Activated CD8-positive, alpha-beta memory T cell treated with anti-CD3 and anti-CD28 coated beads for 24 hours (primary cell): ENCODE results near the gene APOBEC3B.
"Not testable (repeated sequence)": the region's sequence is repeated elsewhere in the genome, so short reads cannot be mapped to it uniquely, and the experiment has no call there.

Experiments used
- DNase-seq: peaks from one replicate; pipeline ENCODE4 v3.0.0-alpha.2; 2020

Gene APOBEC3B

DNA sequence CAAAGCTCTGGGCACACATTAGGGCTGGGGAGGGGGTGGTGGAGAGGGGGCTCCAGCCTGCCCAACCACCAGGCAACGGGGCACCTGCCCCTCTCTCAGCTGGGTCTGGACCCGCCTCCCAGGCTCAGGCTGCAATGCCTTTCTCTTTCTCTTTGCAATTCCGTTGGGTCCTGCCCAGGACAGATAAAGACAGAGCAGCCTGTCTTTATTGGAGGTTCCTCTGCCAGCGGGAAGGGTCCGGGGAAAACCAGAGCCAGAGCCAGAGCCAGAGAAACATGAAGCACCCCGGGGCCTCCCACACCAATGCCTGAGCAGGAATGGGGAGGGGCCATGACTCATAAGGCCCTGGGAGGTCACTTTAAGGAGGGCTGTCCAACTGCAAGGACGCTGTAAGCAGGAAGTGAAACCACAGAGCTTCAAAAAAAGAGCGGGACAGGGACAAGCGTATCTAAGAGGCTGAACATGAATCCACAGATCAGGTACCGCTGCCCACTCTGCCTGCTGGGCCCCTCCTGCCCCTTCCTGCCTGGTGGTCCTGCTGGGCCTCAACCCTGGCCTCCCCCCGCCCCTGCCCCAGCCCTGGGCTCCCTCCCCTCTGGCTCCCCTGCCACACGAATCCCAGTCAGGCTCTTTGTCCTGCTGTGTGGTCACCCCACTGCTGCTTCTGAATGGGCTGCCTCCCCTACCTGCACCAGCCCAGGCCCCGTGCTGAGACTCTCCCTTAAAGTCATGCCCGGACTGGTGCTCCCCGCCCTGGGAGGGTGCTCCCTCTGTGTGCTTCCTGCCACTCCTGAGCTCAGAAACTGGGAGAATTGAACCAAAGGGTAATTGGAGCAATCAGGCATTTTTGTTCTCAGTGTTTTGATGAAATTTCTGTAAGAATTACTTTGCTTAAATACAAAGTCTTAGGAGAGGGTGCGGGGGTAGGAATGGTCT, at the start of gene APOBEC3B:
TSS of gene APOBEC3B (plus strand) at position 356 of the 936 bp plus-strand sequence. CDS start at position 463, 107 bp downstream.
- peak; percentile 84 for DNase-seq

DNA sequence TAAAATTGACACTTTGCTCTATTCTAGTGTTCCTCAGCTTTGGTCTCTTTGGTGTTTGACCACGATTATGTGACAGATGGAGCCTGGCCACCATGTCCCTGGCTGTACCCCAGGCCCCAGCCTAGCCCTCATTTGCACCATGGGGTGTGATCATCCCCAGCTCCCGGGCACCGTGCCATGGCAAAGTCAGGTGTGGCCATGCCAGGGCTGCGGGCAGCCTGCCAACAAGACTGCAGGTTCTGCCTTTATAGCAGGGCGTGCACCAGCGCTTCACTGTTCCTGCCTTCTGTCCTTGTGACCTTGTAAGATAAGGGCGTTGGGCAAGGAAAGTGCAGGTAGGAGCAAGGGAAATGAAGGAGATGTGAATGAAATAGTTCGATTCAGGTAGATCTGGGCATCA, 47.1 kb upstream of the APOBEC3B start:
- DNase-seq: peak; percentile 35

DNA sequence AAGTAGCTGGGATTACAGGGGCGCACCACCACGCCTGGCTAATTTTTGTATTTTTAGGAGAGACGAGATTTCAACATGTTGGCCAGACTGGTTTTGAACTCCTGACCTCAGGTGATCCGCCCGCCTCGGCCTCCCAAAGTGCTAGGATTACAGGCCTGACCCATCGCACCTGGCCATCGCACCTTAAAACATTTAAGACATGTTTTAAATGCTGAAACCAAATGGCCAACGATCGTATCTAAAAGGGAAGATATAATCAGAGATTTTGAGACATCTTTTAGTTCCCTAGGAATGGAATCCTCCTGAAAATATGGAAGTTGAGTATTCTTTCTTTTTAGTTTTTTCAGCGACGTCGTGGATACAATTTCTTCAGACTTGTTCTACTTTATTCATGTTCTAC, 46.5 kb upstream of the APOBEC3B start:
- DNase-seq: peak; percentile 24

DNA sequence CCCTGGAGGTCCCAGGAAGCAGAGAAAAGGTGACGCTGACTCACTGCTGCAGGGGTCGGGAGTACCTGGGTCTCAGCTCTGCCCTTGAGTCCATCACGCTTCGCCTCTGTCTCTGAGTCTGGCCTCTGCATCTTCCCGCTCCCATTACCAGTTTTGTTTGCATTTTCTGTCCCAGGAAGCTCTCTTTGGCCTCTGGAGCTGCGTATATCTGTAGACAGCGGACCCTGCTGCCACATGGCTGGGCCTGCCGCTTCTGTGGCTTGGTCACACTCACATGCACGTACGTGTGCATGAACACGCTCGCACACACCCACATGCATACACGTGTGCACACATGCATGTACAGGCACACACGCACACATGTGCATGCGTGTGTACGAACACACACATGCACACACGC, 45.6 kb upstream of the APOBEC3B start:
- DNase-seq: peak; percentile 49

DNA sequence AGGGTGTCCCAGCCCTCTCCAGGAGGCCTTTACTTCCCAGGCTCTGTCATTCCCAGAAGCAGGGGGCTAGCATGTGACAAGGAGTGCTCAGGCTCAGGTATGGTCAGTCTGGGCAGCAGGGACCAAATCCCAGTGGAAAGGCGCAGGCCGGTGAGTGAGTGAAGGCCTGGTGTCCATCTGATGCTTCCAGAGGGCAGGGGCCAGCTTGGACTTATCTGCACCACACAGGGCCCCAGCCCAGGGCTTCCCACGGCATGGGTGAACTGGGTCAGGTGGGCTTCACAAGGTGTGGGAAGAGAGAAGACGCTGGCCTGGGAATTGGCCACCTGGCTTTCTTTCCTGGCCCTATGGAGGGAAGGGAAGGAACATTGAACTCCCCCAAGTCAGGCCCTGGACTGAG, 45.1 kb upstream of the APOBEC3B start:
- DNase-seq: peak; percentile 53

DNA sequence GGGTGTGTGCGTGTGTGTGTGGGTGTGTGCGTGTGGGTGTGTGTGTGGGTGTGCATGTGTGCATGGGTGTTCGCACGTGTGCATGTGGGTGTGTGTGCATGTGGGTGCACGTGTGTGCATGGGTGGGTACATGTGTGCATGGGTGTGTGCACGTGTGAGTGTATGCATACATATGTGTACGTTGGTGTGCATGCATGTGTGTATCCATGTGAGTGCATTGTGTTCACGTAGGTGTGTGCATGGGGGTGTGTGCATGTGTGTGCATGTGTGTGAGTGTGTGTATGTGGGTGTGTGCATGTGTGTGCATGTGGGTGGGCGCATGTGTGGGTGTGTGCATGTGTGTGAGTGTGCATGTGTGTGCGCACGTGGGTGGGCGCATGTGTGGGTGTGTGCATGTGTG, 44.6 kb upstream of the APOBEC3B start:
- peak; percentile 42 for DNase-seq

DNA sequence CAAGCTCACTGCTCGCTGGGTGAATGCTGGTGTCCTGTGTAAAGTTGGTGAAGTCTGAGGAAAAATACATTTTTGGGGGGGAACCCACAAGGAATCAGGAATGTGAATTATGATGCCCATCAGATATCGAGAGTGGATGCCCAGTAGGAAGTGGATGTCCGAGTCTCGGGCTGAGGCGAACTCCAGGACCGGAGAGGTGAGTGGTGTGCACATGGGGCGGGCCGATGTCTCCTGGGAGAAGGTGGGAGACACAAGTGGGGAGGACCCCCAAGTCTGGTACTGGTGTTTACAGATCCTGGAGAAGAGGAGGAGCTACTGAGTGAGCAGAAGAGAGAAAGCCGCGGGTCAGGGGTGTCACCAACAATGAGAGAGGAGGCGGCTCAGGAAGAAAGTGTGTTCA, 43.9 kb upstream of the APOBEC3B start:
- peak; percentile 53 for DNase-seq

DNA sequence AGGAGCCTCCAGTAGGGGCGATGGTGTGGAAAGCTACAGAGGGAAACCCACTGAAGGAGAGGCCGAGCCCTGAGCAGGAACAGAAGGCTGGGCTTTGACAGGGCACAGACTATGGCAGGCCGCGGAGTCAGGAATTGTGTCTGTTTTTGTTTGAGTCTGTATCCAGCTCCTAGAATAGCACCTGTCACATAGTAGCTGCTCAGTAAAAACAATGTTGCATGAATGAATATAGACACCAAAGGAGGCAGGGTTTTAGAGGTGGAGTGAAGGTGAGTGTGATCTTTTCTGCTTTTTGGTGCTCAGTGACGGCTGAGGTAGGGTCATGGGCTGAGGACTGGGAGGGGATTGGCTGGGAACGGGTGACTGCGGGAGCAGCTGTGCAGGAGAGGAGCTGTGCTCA, 43.2 kb upstream of the APOBEC3B start:
- peak; percentile 46 for DNase-seq

DNA sequence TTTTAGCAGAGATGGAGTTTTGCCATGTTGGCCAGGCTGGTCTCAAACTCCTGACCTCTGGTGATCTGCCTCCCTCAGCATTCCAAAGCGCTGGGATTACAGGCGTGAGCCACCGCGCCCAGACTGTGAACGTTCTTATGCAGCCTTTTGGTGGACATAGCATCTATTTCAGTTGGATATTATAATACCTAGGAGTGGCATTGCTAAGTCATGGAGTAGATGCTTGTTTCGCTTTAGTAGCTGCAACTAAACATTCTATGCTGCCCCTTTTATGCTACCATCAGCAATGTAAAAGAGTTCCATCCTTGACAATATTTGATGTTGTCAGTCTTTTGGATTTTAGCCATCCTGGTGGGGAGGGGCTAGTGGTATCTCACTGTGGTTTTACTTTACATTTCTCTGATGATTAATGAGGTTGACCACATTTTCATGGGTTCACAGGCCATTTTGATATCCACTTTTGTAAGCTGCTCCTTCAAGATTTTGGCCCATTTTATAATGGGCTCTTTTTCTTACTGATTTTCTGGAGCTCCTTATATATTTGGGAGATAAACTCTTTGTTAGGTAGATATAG, 41.2 kb upstream of the APOBEC3B start:
- peak; percentile 47 for DNase-seq

DNA sequence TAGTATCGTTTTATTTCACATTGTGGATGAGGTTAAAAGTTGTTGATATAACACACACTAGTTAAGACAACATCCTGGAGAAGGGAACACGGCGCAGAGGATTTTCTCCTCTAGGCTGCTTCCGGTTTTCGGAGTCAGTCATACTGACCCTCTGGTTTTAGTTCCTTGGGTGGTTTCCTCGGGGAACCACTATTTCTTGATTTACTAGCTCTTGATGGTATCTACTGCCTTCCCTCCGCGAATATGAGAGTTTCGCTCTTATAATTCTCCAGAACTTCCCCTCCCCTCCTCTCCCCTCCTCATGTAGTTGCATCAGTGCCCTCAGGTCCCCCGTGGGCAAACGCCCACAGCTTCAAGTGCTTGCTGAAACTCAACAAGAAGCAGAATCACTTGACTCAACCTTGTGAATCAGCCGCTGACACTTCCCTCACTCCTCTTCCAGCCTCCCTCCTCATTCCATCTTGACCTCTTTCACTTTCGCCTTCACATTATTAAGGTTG, 40.6 kb upstream of the APOBEC3B start:
- DNase-seq: peak; percentile 81

DNA sequence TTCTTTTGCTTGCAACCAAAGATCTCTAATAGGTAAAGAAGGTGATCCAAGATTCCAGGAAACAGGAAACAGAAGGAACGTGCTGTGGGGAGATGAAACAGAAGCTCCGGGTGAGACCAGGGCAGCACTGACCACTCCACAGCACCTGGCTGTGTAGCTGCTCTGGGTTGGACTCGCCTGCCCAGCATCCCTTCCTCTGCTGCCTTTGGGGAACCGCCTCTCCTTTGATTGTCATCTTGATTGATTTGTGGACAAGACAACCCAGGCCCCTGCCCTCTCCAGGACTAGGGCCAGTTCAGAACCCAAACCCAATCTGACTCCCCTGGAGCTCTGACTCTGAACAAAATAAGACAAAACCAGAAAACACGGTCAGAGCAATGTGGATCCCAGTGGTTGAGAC, 39.4 kb upstream of the APOBEC3B start:
- DNase-seq: peak; percentile 55

DNA sequence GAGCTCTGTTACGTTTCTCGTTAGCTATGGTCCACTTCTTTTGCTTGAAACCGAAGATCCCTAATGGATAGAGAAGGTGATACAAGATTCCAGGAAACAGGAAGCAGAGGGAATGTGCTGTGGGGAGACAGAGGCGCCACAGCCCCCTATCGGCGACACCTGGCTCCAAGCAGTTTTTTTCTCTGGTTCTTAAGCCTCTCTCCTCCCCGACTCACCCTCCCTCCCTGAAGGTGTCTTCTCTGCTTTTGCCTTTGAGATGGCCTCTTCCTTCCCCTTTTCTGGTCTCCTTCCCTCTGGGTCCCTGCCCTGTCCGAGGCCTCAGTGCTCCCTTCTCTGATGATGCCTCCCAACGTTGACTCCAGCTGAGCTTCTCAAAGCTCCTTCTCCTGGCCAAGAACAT, 38.9 kb upstream of the APOBEC3B start:
- DNase-seq: peak; percentile 59

DNA sequence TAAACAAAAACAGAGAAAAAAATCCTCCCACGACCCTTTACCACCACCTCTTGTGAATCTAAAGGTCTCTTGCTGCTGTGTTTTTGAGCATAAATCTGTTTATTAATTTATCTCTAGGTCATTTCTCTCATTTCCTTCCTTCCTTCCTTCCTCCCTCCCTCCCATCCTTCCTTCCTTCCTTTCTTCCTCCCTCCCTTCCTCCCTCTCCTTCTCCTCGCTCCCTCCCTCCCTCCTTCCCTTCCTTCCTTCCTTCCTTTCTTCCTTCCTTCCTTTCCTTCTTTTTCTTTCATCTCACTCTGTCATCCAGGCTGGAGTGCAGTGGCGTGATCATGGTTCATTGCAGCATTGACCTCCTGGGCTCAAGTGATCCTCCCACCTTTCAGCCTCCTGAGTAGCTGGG, 38.3 kb upstream of the APOBEC3B start:
- DNase-seq: no peak

DNA sequence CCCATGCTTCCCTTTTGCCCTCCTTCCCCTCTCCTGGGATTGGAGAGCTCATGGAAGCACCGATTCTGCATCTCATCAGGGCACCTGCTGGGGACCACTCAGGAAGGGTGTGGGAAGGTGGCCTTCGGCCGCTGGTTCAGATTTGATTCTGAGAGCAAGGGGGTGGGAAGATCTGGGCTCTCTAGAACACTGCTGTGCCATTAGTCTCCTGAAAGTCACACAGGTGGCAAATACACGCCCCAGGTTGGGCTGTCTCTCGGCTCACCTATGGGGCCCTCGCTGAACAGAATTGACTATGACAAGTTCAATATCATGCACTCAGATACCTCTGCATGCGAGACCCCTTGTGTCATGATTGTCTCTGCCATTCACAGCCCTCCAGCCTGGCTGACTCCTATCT, 37.5 kb upstream of the APOBEC3B start:
- DNase-seq: no peak

DNA sequence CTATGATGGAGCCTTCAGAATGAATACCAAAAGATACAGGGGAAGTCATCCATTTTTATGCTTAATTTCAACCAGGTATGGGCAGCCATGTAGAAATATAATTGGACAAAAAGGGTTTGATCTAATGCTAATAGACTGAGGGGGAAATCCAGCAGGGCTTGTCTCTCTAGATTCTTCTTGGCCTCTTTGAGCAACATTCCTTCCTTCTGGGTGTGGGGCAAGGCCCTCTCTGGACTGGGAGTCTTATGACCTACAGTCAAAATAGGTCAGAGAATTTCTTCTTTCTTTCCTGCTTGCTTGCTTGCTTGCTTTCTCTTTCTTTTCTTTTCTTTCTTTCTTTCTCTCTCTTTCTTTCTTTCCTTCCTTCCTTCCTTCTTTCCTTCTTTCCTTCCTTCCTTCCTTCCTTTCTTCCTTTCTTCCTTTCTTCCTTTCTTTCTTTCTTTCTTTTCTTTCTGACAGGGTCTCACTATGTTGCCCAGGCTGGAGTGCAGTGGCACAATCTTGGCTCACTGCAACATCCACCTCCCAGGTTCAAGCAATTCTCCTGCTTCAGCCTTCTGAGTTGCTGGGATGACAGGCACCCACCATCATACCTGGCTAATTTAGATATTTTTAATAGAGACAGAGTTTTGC, 36.3 kb upstream of the APOBEC3B start:
- DNase-seq: not testable (repeated sequence)

DNA sequence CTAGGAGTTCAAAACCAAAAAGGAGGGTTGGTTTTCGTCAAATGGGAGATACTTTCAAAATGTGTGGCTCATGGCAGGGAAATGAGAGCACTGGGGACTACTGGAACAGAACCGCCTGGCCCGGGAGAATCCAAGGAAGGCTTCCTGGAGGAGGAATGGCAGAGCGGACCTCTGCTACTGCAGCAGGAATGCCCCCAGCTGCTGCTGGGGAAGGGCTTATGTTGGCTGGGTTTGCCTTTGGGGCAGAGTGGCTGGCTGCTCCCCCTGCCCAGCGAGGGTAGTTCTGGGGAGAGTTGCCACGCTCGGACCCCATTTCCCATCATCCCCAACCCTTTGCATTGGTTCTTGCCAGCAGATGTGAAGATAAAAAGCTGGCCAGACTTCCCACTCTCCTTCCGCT, 35.4 kb upstream of the APOBEC3B start:
- DNase-seq: peak; percentile 49

DNA sequence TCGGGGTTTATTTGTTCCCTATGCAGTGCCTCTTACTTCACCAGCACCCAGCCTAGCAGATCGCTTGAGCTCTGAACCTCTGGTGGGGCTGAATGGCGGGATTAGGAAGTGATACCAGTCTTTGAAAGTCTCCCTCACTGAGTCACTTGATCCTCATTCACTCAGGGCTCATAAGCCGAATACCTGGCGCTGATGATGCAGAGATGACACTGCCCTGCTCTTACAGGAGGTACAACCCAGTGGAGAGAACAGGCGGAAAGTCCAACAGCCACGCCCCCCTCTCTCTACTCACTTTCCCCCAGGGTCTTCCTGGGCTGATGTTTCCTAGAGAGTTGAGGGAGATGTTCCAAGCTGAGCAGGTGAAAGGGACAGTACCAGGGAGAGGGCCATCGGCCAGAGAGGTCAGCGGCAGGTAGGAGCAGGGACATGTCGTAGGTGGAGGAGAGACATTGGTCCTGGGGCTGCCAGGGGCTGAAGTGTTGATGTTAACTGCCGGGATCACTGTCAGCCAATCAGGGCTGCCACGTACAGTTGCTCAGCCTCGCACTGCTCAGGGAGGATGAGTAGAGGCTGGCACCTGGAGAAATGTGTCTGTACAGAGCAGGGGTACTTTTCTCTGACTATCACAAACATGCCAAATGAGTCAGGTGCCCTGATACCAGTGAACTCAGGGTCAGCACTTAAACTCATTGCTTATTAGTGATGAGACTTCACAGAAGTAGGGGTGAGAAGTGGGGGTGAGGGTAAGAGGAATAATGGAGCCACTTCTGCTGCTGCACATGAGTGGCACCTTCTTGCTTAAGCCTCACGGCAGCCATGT, 34.6 kb upstream of the APOBEC3B start:
- peak; percentile 54 for DNase-seq

DNA sequence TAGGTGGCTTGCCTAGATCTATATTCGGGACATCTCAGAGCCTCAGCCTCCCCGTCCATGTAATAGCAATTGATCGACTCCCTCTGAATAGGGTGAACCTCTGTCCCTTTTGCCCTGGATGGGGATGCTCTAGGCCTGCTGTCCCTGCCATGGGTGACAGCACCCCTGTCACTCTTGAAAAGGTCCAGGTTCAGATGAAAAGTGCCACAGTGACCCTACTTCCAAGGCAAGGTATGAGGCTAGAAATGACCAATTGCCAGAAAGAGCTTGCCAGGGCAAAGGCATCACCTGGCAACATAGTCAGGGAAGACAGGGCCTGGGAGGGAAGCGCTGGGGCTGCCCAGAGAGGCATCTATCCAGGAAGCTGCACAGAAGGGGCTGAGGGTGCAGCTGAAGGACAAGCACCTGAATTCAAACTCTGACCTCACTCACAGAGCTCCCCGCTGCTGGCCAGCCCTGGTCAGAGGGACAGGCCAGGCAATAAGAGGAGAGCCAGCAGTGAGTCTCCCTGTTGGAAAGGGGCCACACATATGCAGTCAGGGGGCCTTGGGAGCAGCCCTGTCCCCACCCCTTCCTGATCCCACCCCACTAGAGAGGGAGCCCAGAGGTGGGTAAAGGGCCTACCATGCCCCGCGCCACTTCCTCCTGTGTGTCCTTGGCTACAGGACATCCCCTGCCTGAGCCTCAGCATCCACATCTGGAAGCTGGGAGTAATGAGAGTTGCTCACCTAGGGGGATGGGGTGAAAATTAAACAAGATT, 33.8 kb upstream of the APOBEC3B start:
- DNase-seq: peak; percentile 52

DNA sequence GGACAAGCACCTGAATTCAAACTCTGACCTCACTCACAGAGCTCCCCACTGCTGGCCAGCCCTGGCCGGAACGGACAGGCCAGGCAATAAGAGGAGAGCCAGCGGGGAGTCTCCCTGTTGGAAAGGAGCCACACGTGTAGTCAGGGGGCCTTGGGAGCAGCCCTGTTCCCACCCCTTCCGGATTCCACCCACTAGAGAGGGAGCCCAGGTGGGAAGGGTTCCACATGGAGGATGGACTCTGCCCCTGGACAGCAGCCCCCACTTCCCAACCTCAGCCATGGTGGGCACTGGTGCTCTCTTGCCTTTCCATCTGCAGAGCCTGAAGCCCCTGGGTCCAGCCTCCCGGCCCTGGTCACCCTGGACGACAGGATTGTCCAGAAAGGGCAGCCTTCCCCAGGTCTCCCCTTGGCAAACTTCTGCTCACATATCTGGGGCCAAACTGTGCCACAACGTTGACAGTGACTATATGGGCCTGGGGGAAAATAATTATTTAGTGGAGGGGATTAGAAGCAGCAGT, 32.2 kb upstream of the APOBEC3B start:
- DNase-seq: peak; percentile 47

DNA sequence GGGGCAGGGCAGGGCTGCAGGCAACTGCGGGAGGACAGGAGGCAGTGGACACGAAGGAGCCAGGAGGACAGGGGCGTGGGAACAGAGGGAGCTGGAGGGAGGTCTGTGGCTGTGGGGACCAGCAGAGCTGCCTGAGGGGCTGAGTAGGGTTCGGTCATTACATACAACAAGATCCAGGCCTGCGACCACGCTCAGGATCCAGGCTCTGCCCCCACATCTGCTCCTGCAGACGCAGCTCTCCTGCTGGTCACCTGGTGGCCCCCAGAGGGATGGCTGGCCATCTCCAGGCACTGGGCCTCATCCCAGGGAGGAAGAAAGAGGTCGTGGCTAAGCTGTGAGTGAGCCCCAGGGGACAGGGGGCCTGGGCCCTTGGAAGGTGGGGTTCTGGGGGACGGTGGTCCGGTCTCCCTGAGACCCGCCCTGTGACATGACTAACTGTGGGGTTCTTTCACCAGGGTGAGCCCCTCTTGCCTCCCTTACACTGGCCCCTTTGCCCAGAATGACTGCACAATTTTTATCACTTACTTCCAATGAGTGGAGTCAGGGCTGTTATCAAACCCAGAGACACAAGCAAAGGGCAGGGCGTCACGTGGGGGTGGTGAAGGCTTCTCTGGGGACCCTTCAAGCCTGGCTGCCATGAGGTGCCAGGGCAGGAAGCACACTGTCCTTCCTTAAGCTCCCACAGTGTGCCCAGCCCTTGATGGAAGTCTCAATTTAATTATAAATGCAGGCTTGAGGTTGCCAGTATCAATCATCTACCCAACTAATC, 31.4 kb upstream of the APOBEC3B start:
- DNase-seq: no peak

DNA sequence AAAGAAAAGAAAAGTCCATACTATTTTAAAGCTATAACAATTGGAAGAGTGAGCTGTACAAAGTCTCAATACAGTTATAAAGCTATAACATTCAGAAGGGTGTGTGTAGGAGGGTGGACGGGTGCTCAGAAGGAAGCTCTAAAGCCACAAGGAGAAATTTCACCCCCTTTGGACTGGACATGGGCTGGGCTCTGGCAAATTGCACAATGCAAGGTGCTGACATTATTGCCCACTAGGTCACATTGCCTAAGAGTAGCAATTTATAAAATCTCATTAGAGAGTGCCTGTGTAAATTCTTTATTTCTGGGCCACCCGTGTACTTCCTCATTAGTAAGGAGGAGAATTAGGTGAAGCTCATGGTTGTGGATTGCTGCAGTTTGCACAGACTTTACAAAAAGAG, 30.4 kb upstream of the APOBEC3B start:
- no peak for DNase-seq
